Neural cell (in vitro differentiated cells): ENCODE results near the gene MOGAT3.

Experiments
- EP300 ChIP-seq: fragments of 450-650 bp; conservative IDR thresholded peaks from 2 replicates; pipeline ENCODE4 v1.6.1; 2014; ENCODE audit warnings: antibody characterized with exemption, mild to moderate bottlenecking, moderate library complexity; ENCODE audit not compliant: poor library complexity, severe bottlenecking
- POLR2AphosphoS5 ChIP-seq: IDR thresholded peaks from 2 replicates; pipeline ENCODE4 v1.6.1; 2012
- RAD21 ChIP-seq: fragments of 450-650 bp; conservative IDR thresholded peaks from 2 replicates; pipeline ENCODE4 v1.6.1; 2014; ENCODE audit warnings: antibody characterized with exemption, mild to moderate bottlenecking, moderate library complexity
- TAF1 ChIP-seq: IDR thresholded peaks from 2 replicates; pipeline ENCODE4 v1.6.1; 2012; ENCODE audit warnings: low read depth
- TF ChIP-seq, protein P1 (sequence below): IDR thresholded peaks from 2 replicates; pipeline ENCODE4 v1.6.1; 2012; ENCODE audit warnings: borderline replicate concordance
- TF ChIP-seq, protein P2 (sequence below): fragments of 450-650 bp; IDR thresholded peaks from 2 replicates; pipeline ENCODE4 v1.5.1; 2014; ENCODE audit warnings: antibody characterized with exemption, mild to moderate bottlenecking, moderate library complexity; ENCODE audit not compliant: poor library complexity, severe bottlenecking

DNA sequence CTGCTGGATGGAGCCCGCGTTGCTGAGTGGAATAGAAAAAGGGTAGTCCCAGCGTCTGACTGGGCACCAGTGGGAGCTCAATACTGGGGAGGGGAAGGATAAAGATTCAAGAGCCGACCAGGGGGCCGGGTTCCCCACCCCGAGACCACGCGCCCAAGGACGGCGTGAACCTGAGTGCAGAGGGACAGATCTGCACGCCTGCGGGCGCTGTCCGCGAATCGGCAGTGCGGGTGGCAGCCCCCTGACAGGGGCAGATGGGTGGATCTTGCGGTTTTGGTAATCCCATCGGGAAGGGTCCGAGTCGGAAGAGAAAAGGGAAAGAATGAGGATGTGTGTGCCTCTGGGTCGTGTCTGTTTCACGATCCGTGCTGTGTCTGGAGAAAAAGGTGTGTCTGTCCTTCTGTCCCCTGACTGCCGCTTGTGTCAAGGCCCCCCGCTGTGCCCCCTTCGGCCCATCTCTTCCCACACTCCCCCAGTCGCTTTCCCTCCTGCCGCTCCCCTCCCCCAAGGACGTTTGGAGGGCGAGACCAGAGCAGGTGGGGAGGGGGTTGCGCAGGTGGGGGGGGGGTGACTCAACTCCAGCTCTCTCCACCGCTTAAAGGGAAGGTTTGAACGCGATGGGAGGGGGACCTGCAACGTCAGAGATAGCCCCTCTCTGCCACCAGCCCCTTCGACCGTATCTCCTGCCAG lies 34.7 kb downstream of the MOGAT3 start:
- TF ChIP-seq, protein P1, sequence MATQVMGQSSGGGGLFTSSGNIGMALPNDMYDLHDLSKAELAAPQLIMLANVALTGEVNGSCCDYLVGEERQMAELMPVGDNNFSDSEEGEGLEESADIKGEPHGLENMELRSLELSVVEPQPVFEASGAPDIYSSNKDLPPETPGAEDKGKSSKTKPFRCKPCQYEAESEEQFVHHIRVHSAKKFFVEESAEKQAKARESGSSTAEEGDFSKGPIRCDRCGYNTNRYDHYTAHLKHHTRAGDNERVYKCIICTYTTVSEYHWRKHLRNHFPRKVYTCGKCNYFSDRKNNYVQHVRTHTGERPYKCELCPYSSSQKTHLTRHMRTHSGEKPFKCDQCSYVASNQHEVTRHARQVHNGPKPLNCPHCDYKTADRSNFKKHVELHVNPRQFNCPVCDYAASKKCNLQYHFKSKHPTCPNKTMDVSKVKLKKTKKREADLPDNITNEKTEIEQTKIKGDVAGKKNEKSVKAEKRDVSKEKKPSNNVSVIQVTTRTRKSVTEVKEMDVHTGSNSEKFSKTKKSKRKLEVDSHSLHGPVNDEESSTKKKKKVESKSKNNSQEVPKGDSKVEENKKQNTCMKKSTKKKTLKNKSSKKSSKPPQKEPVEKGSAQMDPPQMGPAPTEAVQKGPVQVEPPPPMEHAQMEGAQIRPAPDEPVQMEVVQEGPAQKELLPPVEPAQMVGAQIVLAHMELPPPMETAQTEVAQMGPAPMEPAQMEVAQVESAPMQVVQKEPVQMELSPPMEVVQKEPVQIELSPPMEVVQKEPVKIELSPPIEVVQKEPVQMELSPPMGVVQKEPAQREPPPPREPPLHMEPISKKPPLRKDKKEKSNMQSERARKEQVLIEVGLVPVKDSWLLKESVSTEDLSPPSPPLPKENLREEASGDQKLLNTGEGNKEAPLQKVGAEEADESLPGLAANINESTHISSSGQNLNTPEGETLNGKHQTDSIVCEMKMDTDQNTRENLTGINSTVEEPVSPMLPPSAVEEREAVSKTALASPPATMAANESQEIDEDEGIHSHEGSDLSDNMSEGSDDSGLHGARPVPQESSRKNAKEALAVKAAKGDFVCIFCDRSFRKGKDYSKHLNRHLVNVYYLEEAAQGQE: no peak
- TF ChIP-seq, protein P2, sequence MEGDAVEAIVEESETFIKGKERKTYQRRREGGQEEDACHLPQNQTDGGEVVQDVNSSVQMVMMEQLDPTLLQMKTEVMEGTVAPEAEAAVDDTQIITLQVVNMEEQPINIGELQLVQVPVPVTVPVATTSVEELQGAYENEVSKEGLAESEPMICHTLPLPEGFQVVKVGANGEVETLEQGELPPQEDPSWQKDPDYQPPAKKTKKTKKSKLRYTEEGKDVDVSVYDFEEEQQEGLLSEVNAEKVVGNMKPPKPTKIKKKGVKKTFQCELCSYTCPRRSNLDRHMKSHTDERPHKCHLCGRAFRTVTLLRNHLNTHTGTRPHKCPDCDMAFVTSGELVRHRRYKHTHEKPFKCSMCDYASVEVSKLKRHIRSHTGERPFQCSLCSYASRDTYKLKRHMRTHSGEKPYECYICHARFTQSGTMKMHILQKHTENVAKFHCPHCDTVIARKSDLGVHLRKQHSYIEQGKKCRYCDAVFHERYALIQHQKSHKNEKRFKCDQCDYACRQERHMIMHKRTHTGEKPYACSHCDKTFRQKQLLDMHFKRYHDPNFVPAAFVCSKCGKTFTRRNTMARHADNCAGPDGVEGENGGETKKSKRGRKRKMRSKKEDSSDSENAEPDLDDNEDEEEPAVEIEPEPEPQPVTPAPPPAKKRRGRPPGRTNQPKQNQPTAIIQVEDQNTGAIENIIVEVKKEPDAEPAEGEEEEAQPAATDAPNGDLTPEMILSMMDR: peak; percentile 11
- no peak for TF ChIP-seq POLR2AphosphoS5
- TF ChIP-seq RAD21: no peak
- peak; percentile 27 for TF ChIP-seq TAF1
- no peak for TF ChIP-seq EP300
